HG03457 (cell line): ENCODE measurements around the gene ACO1.
A peak's percentile ranks its signal among the peaks of the same experiment; 100 is the strongest.

Source experiments
- ATAC-seq: cut with Tn5 transposase; IDR thresholded peaks from one replicate; pipeline ENCODE4 v1.9.1; 2021; ENCODE audit warnings: moderate number of reproducible peaks; ENCODE audit not compliant: unreplicated experiment

Gene ACO1

GRCh38 chr9:32414856-32415255 lies 30.4 kb downstream of the ACO1 start:
- no peak for ATAC-seq

DNA sequence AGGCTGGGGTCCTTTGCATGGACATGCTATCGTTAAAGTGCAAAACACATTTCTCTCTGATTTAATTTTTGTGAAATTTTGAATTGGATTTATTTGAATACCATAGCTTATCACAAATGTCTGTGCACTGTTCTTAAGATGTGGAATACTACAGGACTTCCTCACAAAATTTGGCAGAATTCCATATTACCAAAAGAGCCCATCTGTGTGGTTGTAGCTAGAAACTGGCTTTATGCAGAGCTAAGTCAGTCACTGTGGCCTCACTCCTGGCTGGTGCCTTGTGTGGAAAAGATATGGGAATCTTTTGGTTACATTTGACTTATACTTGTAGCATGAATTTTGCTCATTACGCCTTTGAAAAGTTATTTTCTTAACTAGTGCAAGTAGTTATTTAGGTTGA lies 35.5 kb downstream of the ACO1 start:
- no peak for ATAC-seq

DNA sequence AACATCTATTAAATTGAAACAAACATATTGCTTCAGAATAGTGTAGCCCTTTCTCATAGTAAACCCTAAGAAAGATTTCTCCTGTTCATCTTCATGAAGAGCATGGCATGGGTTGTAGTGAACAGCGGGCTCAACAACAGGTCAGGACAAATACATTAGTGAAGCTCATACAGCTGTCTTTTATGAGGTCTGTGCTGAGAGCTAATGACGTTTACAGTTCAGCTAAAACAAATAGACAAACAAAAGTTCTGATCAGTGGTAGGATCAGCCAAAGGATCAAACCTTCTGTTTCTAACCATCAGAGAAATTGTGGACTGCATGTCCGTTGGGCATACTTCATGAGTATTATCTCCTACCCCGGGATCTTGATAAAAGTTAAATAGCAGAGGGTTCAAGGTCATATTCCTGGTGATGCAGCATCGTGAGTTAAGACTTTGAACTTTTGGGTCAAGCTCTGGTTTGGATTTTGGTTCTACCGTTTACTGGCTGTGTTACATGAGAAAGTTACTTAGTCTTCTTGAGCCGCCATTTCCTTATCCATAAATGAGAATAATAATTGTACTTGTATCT lies 37.9 kb downstream of the ACO1 start:
- ATAC-seq, result no peak

DNA sequence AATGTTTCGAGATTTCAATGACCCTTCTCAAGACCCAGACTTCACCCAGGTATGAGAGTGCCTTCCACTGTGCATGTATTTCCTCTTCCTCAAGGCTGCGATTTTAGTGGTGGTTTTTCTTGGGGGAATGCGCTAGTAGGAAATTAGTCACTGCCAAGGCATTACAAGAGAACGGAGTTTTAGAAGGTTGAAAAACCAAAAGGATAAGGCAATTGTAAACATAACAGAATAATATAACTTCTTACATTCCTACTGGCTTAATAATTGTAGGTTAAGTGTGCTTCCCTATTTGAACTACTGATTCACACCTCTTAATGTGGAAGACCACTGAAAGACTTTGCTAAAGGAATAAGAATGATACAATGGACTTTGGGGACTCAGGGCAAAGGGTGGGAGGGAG lies 38.9 kb downstream of the ACO1 start:
- no peak for ATAC-seq

- no peak for ATAC-seq
Observed at GRCh38 chr9:32424616-32425015, 40.2 kb downstream of the ACO1 start.

- no peak for ATAC-seq
Observed at GRCh38 chr9:32426278-32426939, 42.0 kb downstream of the ACO1 start.

DNA sequence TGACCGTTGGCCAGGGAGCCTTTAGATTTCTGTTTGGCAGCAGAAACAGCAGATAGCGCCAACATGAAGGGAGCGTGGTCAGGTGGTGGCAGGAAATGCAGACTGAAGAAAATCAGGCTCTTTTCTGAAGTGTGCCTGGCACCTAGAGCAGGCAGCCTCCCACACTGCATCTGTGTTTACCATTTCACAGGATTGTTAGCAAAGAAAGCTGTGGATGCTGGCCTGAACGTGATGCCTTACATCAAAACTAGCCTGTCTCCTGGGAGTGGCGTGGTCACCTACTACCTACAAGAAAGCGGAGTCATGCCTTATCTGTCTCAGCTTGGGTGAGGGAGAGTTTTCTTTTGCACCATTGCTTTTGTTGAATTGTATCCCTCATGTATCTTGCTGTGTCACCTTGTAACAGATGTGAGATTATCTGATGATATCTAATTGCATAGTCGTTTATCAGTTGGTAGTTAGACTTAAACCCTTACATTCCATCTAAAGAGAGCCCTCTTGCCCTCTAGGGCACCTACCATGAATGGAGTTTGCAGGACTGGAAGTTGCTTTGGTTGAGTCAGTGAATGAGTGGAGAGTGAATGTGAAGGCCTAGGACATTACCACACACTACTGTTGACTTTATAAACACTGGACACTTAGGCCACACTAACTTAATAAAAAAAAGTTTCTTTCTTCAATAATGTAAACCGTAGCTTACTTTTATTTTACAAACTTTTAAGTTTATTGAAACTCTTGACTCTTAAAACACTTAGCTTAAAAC lies 42.8 kb downstream of the ACO1 start:
- no peak for ATAC-seq

- no peak for ATAC-seq
Observed at GRCh38 chr9:32430720-32431119, 46.3 kb downstream of the ACO1 start.

DNA sequence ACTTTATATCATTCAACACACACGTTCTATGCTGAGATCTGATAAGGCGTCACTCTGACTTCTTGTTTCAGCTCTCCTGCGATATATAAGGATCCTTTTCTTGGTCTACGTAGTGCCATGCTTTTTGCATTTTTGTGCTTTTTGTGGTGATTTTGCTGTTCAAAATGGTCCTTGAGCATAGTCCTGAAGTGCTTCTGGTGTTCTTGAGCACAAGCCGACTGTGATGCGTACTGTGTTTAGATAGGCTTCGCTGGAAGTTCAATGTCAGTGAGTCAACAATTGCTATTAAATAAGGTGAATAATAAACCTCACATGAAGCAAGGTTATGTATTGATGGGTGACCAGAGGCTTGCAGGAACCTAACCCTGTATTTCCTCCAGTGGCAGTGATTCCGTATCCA lies 46.8 kb downstream of the ACO1 start:
- no peak for ATAC-seq

DNA sequence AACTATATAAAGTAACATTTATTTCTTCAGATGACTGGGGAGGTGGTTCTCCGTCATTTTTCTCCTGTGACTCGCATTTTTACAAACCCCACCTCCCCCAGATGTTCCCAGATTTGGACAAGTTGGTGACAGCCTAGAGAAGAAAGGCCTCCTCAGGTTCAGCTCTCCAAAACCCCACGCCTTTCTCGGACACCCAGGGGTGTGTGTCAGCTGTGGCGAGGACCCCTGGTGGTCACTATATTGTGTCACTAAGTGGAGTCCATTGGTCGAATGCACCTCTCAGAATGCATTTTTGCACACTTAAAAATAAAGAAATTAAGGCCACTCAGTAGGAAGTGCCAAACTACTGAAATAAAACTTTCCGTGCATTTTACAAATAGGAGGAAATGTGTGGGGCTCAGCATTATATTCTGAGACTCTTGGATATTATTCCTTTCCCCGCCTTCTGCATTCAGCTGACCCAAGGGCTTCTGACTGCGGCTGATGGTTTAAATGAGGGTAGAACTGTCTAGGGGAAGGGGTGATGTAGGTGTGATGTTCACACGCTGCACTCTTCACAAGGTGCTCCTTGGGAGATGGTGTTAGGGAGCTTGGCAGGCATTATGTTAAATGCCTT lies 47.6 kb downstream of the ACO1 start:
- ATAC-seq, result no peak

DNA sequence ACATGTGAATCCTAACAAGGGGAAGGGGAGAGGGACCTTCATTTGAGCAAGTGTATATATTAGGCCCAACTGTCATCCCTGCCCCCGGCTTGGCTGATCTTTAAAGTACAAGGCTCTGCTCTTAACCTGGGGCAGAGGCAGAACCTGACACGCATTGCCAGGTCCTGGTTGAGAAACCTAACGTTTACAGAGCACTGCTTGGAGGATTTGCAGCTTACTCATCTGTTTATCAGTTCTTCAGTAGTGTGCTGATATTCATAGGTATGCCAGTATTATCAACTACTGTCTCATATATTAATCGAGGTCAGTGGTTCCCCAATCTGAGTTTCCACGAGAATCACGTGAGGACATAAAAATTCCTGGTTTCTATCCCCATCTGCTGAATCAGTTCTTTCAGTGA lies 50.4 kb downstream of the ACO1 start:
- no peak for ATAC-seq

GRCh38 chr9:32441678-32442077 lies 57.2 kb downstream of the ACO1 start:
- ATAC-seq, result no peak

- peak; percentile 59 for ATAC-seq
Observed at GRCh38 chr9:32442433-32442832, 58.0 kb downstream of the ACO1 start.

GRCh38 chr9:32449969-32450368 lies 65.5 kb downstream of the ACO1 start:
- no peak for ATAC-seq

DNA sequence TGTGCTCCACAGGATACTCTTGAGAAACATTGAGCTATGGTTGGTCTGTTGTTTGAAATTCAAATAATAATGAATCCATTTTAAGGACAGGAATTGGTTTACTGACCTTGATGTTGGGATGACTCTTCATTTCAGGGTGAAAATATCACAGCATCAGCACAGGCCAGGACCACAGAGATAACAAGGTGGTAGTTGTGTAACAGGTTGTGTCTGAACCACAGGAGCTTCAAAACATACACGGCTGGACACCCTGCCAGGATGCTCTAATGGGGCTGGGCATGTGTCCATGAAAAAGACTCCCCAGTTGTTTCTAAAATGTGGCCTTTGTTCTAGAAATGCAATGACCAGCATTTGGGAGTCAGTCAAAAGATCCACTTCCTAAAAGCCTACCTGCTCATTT lies 69.8 kb downstream of the ACO1 start:
- no peak for ATAC-seq

- ATAC-seq, result no peak
Observed at GRCh38 chr9:32455738-32456137, 71.3 kb downstream of the ACO1 start.

DNA sequence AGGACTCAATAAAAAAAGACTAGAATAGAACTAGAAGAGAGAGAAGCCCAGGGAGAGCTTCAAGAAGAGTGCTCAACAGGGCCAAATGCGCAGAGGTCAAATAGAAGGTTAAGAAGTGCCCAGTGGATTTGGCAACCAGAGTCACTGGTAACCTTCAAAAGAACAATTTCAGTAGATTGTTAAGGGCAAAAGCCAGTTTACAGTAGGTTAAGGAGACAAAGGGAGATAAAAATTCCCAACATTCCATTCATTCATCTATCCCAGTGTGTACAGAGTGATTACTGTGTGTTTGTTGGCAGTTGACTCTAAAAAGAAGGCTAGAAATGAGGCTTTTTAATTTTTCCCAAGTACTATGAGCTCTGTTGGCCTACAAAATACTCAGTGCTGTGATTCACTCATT lies 72.1 kb downstream of the ACO1 start:
- ATAC-seq, result no peak

DNA sequence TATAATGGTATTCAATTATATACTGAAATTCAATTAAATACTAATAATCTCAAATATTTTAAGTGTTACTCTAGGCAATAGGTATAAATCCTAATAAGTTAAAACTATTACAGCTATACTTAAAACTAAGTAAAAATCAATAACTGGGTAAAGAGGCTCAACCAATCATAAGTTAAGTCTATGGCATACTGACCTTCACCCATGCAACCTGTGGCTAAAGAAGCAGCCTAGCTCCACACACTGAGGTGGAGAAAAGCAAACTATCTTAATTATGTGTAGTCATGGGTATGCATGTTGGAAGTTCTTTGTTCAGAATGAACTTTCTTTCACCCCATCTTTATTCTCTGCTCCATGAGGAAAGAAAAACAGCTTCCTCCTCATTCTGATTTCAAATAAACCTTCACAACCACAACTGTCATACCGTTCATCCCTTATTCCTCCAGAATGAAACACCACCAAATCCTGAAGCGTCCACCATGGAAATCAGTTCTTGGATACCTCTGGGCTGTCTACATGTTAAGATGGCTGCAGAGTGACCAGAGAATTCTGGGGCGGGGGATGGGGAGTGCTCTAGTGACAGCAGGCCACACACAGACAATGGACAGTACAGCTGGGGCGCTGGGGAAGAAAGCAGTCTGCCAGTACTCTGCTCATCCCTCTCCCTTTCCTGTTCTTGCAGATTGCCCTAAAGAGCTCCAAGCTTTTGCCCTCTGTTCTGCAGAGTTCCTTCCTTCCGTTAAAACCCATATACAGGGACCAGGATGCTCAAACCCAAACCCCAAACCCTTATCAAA lies 79.3 kb downstream of the ACO1 start:
- ATAC-seq, result no peak

GRCh38 chr9:32468740-32469139 lies 84.3 kb downstream of the ACO1 start:
- no peak for ATAC-seq

DNA sequence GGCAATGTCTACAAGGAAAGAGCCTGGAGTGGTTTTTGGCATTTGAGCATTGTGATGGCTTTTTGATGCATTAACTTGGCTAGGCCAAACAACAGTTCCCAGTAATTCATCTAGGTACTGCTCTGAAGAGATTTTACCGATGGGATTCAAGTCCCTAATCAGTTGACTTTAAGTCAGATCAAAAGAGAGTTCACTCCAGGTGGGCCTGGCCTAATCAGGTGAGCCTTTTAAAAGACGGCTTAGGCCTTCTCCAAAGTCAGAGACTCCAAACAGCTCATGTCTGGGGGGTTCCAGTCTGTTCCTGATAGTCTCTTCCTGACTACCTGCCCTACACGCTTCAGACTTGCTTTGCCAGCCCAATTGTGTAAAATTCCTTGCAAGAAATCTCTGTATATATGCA lies 87.9 kb downstream of the ACO1 start:
- ATAC-seq, result no peak

DNA sequence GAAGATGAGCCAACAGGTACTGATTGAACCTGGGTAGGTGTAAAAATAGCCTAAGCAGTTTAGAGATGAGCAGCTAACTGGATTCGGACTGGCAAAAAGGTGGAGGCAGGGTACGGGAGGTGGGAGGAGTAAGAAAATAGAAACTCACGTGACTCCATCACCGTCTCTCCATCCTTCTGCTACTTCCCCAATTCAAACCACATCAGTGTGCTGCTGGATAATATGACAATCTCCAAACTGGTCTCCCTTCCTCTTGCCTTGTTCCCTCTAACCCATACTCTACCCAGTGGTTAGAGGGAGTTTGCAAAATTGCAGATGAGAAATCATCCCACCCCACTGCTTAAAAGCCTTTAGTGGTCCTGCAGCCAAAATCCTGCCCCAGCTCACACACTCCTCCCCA lies 98.9 kb downstream of the ACO1 start:
- ATAC-seq, result no peak
